GM10266 (cell line): ENCODE measurements around the gene NT5DC1.

Experiments
- DNase-seq: peaks from one replicate; pipeline ENCODE4 v3.0.0; 2012; ENCODE audit errors: extremely low spot score
- TF ChIP-seq, protein P1 (sequence below): IDR thresholded peaks from 2 replicates; pipeline ENCODE4 v1.5.1; 2012; ENCODE audit warnings: mild to moderate bottlenecking, low read depth; ENCODE audit not compliant: control insufficient read depth, insufficient read depth; ENCODE audit errors: missing control alignments

The NT5DC1 gene

DNA sequence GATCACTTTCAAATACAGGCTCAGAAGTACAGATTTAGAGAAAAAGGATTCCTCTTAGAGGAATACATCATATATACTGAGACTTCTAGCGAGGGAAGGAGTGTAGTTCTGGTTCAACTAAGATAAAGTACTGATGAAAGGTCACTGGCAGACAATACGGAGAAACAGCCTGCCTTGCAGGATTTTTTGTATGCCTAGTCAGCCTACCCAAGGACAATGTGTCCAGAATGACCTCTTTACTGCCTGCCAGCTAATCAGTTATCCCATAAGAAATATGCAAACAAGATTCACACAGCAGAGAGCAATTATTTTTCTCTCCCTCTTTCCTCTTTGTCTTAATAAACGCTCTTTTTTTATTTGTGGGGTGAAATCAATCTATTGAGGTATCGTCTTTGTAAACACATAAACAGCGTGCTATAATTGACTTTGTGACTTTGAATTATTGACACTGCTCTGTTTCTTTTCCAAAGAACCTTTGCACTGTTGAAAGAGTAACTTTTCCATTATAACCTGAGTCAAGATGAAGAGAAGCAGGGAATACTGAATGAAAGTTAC, 154.7 kb downstream of the NT5DC1 start:
- TF ChIP-seq, protein P1, sequence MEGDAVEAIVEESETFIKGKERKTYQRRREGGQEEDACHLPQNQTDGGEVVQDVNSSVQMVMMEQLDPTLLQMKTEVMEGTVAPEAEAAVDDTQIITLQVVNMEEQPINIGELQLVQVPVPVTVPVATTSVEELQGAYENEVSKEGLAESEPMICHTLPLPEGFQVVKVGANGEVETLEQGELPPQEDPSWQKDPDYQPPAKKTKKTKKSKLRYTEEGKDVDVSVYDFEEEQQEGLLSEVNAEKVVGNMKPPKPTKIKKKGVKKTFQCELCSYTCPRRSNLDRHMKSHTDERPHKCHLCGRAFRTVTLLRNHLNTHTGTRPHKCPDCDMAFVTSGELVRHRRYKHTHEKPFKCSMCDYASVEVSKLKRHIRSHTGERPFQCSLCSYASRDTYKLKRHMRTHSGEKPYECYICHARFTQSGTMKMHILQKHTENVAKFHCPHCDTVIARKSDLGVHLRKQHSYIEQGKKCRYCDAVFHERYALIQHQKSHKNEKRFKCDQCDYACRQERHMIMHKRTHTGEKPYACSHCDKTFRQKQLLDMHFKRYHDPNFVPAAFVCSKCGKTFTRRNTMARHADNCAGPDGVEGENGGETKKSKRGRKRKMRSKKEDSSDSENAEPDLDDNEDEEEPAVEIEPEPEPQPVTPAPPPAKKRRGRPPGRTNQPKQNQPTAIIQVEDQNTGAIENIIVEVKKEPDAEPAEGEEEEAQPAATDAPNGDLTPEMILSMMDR: no peak
- DNase-seq: no peak

GRCh38 chr6:116256694-116257093, 156.0 kb downstream of the NT5DC1 start:
- DNase-seq: no peak
- TF ChIP-seq, protein P1: no peak

GRCh38 chr6:116258520-116258919, 157.9 kb downstream of the NT5DC1 start:
- no peak for DNase-seq
- TF ChIP-seq, protein P1: no peak

DNA sequence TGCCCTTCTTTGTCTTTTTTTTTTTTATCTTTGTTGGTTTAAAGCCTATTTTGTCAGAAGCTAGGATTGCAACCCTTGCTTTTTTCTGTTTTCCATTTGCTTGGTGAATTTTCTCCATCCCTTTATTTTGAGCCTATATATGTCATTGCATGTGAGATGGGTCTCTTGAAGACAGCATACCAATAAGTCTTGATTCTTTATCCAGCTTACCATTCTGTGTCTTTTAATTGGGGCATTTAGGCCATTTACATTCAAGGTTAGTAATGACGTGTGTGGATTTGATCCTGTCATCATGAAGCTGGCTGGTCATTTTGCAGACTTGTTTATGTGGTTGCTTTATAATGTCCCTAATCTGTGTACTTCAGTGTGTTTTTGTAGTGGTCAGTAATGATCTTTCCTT, 162.7 kb downstream of the NT5DC1 start:
- TF ChIP-seq, protein P1: no peak
- no peak for DNase-seq

DNA sequence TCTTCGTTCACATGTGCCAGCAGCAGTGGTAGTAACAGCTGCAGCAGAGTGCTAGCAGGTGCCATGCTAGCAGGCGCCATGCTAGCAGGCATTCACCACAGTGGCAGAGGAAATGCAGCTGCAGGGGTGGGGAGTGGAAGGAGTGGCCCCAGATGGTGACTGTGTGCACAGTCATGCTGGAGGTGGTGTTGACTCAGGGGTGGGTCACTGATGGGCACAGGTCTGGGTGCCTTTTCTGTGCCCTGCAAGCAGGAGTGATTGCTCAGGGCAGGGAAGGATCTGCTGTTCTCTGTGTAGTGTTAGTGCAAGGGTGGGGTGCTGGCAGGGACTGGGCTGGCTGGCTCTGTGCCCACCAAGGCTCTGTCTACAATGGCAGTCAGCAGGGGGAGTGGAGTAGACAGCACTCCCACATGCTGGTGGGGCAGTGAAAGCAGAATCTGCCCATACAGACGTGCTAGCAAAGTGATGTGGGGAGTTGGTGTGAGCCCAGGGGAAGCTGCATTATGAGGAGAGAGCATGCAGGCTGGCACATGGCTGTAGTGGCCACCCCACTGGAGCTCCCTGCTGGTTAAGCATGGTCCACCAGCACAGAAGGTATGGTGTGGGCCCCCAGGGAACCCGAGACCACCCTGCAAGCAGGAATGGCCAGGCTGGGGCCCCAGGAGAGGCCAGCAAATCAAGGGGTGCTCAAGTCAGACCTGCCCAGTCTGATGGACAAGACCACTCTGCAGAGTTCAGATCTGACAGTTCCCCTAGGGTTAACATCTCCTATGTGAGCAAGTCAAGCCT, 164.6 kb downstream of the NT5DC1 start:
- no peak for DNase-seq

GRCh38 chr6:116266803-116267202, 166.2 kb downstream of the NT5DC1 start:
- DNase-seq: no peak
- TF ChIP-seq, protein P1: no peak

More for the DNA sequence above, 164.6 kb downstream of the NT5DC1 start:
- TF ChIP-seq, protein P1: no peak
